Activated CD4-positive, alpha-beta T cell treated with anti-CD3 and anti-CD28 coated beads, Interleukin-2, amount 50 U/mL, for 1 hour (primary cell): ENCODE measurements around the gene KIF5B.
"Not testable (repeated sequence)": the region's sequence is repeated elsewhere in the genome, so short reads cannot be mapped to it uniquely, and the experiment has no call there.

Source experiments
- DNase-seq: peaks from one replicate; pipeline ENCODE4 v3.0.0-alpha.2; 2020

The KIF5B gene

GRCh38 chr10:32057036-32057372 lies 779 bp upstream of the KIF5B start:
- no peak for DNase-seq

- peak; percentile 52 for DNase-seq
Measured at GRCh38 chr10:32055478-32056135, 618 bp downstream of the KIF5B start.

- DNase-seq = no peak
Measured at GRCh38 chr10:32054094-32054493, 2.1 kb downstream of the KIF5B start.

DNA sequence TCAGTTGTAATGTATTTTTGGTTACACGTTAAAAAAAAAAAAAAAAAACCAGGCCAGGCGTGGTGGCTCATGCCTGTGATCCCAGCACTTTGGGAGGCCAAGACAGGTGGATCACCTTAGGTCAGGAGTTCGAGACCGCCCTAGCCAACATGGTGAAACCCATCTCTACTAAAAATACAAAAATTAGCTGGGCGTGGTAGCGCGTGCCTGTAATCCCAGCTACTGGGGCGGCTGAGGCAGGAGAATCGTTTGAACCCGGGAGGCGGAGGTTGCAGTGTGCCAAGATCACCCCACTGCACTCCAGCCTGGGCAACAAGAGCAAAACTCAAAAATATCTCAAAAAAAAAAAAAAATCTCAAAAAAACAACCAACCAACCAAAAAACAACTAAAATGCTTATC lies 2.8 kb downstream of the KIF5B start:
- not testable (repeated sequence) for DNase-seq

GRCh38 chr10:32051926-32052325 lies 4.3 kb downstream of the KIF5B start:
- DNase-seq = no peak

GRCh38 chr10:32050177-32050576 lies 6.0 kb downstream of the KIF5B start:
- DNase-seq = no peak

GRCh38 chr10:32049113-32049512 lies 7.1 kb downstream of the KIF5B start:
- no peak for DNase-seq

DNA sequence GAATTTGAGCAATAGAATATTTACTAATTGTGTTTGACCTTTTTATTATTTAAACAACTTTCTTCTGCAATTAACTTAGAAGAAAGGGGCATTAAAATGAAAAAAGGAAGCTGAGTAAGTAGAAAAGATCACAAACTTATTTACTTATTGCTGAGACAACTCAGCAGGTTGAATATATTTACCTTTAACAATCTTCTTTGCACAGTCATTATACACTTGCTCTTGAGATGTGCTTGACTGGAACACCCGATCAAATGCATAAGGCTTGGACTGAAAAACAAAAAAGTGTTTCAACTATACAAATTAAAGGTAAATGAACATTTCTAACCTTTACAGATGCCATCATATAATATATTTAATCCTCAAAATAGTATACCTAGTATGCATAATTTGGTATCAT lies 7.9 kb downstream of the KIF5B start:
- no peak for DNase-seq

GRCh38 chr10:32047881-32048280 lies 8.3 kb downstream of the KIF5B start:
- DNase-seq = no peak

DNA sequence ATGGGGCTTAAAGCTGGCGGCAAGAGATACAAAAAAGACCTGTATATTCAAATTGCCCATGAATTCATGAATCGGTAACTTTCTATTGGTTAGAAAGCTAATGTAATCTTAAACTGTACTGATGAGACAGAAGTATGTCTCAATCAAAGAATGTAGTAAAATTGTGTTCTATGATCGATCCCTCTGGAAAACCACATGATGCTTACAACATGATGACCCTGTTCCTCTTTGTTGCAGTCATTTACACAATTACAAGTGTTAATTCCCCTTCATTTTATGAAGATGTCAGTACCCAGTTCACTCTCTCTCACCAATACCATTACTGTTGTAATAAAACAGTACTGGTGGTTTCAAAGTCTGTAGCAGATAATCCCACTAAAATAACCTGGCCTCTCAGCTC lies 10.1 kb downstream of the KIF5B start:
- DNase-seq = no peak

DNA sequence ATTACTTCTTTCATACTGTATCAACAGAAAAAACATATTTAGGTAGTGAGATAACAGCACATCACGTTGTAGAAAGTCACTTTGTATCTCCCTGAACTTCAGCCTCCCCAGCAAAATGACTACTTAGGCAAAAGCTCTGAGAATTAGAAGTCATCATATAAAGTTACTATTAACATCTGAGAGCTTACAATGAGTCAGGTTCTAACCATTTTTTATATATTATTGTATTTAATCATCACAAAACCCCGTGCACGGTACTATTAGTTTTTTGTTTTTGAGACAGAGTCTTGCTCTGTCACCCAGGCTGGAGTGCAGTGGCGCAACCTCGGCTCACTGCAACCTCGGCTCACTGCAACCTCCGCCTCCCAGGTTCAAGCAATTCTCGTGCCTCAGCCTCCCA lies 13.5 kb downstream of the KIF5B start:
- not testable (repeated sequence) for DNase-seq

GRCh38 chr10:32041290-32042028 lies 14.8 kb downstream of the KIF5B start:
- no peak for DNase-seq

GRCh38 chr10:32039734-32040133 lies 16.5 kb downstream of the KIF5B start:
- DNase-seq = no peak

GRCh38 chr10:32038777-32039176 lies 17.4 kb downstream of the KIF5B start:
- DNase-seq = no peak

GRCh38 chr10:32036922-32037321 lies 19.3 kb downstream of the KIF5B start:
- DNase-seq = no peak

GRCh38 chr10:32035038-32035437 lies 21.2 kb downstream of the KIF5B start:
- DNase-seq = no peak

- DNase-seq = no peak
Measured at GRCh38 chr10:32033171-32033570, 23.1 kb downstream of the KIF5B start.

DNA sequence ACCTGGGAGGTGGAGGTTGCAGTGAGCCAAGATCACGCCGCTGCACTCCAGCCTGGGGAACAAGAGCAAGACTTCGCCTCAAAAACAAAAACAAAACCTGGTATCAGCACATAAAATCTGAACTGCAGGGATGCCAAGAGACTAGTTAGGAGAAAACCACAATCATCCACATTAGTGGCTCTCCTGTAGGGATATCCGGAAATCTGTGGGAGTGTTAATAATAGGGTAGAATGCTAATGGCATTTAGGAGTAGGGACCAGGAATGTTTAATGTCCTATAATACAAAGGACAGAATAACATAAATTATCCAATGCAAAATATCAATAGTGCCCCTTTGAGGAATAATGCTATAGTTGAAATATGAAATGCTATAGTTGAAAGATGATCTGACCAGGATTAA lies 24.3 kb downstream of the KIF5B start:
- no peak for DNase-seq

DNA sequence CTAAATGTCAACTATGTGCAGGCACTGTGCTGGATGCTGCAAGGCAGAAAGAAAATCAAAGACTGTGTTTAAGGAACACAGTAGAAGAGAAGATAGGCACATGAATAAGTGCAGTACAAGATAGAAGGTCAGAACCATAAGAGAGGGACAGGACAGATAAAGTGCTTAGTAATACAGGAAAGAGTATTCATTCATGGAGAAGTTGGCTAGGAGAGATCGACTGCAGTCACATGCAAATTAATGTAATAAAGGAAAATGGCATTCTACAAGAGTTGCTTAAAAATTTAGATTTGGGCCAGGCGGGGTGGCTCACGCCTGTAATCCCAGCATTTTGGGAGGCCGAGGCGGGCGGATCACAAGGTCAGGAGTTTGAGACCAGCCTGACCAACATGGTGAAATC lies 24.8 kb downstream of the KIF5B start:
- no peak for DNase-seq

- DNase-seq = no peak
Measured at GRCh38 chr10:32028710-32029109, 27.5 kb downstream of the KIF5B start.

DNA sequence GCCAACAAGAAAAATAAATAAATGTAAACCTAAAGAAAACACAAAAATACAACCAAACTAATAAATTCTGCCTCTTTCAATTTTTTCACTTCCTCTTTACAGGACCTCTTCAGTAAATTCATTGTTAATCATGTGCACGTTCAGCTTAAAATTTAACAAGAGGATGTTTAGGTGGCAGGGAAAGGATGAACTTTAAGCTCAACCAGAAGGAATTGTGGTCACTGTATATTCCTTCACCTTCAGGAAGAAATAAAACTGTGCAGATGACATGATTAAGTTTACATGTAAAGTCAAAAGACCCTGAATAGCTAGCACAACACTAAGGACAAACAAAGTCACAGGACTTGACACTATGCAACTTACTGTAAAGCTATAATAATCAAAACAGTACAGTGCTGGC lies 33.0 kb downstream of the KIF5B start:
- no peak for DNase-seq

DNA sequence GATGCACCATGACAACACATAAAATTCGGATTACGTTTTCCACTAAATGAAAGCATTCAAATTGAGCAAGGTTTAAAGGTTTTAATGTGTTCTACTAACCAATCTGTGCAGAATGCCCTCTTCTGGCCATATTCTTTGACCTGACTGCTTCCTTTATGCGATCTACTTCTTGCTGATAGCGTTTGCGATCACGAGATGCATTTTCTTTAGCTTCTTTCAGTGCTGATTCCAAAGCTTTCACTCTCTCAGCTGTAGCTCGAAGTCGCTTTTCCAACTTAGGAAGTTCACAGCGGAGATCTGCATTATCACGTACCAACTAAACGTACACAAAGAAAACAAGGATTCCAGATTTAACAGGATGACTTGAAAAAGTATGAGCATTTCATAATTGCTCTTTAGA lies 39.2 kb downstream of the KIF5B start:
- no peak for DNase-seq

DNA sequence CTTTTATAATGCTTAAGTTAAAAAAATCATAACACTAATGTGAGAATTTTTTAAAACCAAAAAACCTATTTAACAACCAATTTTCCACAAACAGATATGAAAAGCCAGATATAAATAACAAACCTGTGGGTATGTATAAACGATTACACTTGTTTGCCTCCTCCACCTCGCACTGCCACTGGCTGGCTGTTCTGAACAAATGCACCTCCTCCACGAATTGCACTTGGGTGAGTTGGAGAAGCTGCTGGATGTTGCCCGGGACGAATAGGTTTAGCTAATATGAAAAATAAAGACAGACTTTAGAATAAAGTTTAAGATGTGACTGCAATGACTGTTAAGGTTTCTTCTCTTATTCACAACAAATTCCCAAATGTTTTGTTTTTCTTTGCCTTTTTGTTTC lies 40.8 kb downstream of the KIF5B start:
- DNase-seq = no peak

DNA sequence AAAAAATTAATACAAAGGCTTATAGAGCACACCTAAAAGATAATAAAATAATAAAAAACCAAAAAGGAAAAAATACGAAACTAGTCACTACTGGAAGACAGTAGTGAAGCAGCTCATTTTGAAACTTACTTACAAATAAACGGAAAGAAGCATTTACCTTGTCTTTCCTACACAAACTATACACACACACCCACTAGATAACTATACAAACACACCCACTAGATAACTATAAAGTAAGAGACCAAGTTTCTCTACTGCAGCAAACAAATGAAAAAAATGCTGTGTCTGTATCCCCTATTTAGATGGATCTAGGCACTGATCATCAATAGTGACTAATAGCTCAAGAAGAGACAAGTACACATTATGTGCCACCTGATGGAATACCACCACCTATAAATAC lies 49.2 kb downstream of the KIF5B start:
- no peak for DNase-seq

- peak; percentile 24 for DNase-seq
Measured at GRCh38 chr10:32005050-32005449, 51.2 kb downstream of the KIF5B start.
